ENCODE measurements around the gene BST2.
A peak's percentile ranks its signal among the peaks of the same experiment; 100 is the strongest.
"Not testable (repeated sequence)": the region's sequence is repeated elsewhere in the genome, so short reads cannot be mapped to it uniquely, and the experiment has no call there.

Gene BST2

GRCh38 chr19:17385878-17386611 is 19.4 kb downstream of the BST2 start:
- DNase-seq, result peak; percentile 46

- DNase-seq, result no peak
Observed at GRCh38 chr19:17380426-17381138, 24.8 kb downstream of the BST2 start.

- no peak for DNase-seq
Observed at GRCh38 chr19:17379221-17379631, 26.2 kb downstream of the BST2 start.

DNA sequence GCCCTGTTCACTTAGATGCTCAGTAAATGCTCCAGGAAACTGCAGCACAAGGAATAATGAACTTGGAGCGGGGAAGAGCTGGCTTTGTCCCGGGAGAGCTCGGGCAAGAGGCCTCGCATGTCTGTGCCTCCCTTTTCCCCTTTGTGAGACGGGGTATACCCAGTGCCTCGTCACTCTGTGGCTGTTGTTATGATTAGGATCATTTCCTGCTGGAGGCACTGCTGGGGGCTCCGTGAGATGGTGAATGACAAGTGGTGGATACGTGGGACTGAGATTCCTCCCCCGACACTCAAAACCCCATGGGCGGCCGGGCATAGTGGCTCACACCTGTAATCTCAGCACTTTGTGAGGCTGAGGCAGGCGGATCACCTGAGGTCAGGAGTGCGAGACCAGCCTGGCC is 27.2 kb downstream of the BST2 start:
- DNase-seq, result no peak

DNA sequence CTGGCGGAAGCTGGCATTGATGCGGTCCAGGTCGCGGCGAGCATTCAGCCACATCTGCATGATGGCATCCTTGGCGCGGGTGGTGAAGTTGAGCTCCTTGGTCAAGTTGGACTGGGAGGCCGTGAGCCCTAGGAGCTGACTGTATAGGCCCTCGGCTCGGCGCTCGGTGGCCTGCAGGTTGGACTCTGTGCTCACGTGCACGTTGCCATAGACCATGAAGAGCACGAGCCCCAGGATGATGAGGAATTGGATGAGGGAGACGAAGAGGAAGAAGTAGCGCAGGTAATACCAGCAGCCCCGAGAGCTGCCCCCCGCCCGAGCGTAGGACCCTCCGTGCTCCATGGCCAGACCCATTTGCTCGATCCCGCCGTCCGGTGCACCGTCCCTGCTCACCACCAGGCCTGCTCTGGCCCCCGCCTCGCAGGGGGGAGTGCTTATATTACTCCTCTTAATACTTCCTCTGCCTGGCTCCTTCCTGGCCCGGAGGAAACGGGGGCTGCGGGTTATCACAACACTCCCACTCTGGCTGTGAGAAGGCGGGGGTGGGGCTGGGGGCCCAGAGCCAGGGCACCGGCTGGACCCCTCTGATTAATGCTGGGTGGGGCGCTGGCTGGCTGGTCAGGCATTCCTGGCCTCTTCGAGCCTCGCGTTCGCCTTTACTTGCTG is 28.4 kb downstream of the BST2 start, which contains the start of gene PLVAP:
Gene PLVAP, minus strand, starts transcription at position 408 of the 666 bp plus-strand sequence. Its CDS starts 54 bp downstream, at position 354.
- no peak for DNase-seq

DNA sequence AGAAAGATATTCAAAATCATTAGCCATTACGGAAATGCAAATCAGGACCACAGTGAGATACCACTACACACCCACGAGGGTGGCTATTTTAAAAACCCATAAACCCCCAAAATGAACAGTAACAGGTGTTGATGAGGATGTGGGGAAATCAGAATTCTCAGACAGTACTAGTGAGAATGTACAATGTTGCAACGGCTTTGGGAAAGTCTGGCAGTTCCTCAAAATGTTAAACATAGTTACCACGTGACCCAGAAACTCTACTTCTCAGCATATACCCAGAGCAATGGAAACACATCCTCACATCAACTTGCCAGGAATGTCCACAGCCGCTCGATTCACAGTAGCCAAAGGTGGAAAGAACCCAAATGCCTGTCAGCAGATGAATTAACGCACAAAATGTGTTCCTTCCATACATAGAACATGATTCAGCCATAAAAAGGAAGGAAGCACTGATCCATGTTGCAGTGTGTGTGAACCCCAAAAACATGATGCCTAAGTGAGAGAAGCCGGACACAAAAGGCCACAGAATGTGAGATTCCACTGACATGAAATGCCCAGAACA is 35.3 kb downstream of the BST2 start:
- DNase-seq, result no peak

DNA sequence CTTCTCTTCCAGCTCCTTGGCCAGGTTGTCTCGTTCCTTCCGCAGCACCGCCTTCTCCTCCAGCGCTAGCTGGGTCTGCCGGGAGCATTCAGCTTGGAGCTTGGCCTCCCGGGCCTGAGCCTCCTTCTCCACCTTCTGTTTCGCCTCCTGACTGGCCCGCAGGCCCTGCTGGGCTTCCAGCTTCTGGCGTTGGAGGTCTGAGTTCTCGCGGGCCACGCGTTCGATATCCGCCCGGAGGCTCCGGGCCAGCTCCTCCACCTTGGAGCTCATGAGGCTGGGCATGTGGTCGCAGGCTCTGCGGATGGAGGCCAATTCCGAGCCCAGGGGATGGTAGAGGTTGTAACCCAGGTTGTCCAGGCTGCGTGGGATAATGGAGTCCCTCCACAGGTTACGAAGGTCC is 40.1 kb downstream of the BST2 start:
- DNase-seq, result no peak

GRCh38 chr19:17363852-17364605 is 41.4 kb downstream of the BST2 start:
- not testable (repeated sequence) for DNase-seq

- DNase-seq, result no peak
Observed at GRCh38 chr19:17359905-17360800, 45.3 kb downstream of the BST2 start.

- no peak for DNase-seq
Observed at GRCh38 chr19:17358395-17358794, 47.0 kb downstream of the BST2 start.

DNA sequence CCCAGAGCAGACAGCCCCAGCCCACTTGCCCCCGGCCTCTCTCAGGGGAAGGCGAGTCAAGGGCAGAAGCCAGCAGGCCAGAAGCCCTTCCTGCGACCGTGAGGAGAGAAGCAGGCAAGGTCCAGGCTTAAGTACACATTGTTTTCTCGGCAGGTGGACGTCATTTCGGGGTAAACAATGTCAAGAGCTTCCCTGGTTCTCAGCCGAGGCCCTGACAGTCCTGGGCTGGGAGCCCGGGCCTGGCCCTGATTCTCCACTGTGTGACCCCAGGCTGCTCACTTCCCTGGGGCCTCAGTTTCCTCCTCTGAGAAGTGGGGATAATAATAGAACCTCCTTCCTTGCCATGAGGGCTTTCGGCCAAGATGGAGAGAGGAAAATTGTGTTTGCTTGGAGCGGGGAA is 47.7 kb downstream of the BST2 start:
- DNase-seq, result no peak

GRCh38 chr19:17357078-17357666 is 48.3 kb downstream of the BST2 start:
- DNase-seq, result no peak

- DNase-seq, result no peak
Observed at GRCh38 chr19:17353386-17353785, 52.0 kb downstream of the BST2 start.
